K562 (cell line): ENCODE results near the gene DNAAF1. TPM values are rescaled to one million over a fixed set of nuclear protein-coding genes. Genes with fewer than 3 reads are reported as not detected.

Experiments
- ASH1L ChIP-seq: fragments of 450-650 bp; IDR thresholded peaks from 2 replicates; pipeline ENCODE4 v1.6.1; 2018; ENCODE audit warnings: borderline replicate concordance, mild to moderate bottlenecking, low read depth; ENCODE audit not compliant: partially characterized antibody
- EWSR1 ChIP-seq: fragments of 450-650 bp; IDR thresholded peaks from 2 replicates; pipeline ENCODE4 v1.6.1; 2018; ENCODE audit warnings: borderline replicate concordance, mild to moderate bottlenecking, low read depth, moderate library complexity; ENCODE audit not compliant: partially characterized antibody
- ILK ChIP-seq: fragments of 450-650 bp; IDR thresholded peaks from 2 replicates; pipeline ENCODE4 v1.6.1; 2016; ENCODE audit warnings: missing genetic modification characterization, low read depth, mild to moderate bottlenecking, missing compliant biosample characterization, moderate library complexity, borderline replicate concordance
- L3MBTL2 ChIP-seq: fragments of 450-650 bp; IDR thresholded peaks from 2 replicates; pipeline ENCODE4 v1.6.1; 2016; ENCODE audit warnings: mild to moderate bottlenecking, moderate library complexity
- MAFG ChIP-seq: fragments of 450-650 bp; conservative IDR thresholded peaks from 2 replicates; pipeline ENCODE4 v1.6.1; 2016; ENCODE audit warnings: missing genetic modification characterization, missing compliant biosample characterization
- PCBP2 ChIP-seq: fragments of 200-400 bp; formaldehyde crosslinking; IDR thresholded peaks from 2 replicates; pipeline ENCODE4 v1.6.1; 2018; ENCODE audit warnings: low read length, low read depth, mild to moderate bottlenecking, moderate library complexity; ENCODE audit not compliant: poor library complexity, severe bottlenecking
- POLR3G ChIP-seq: IDR thresholded peaks from 2 replicates; pipeline ENCODE4 v1.6.1; 2011; ENCODE audit not compliant: insufficient read length, insufficient replicate concordance; ENCODE audit errors: extremely low read depth
- RUNX1 ChIP-seq: sonication (generic); IDR thresholded peaks from 2 replicates; pipeline ENCODE4 v1.6.1; 2016; ENCODE audit warnings: antibody characterized with exemption, low read depth
- SAFB ChIP-seq: fragments of 200-400 bp; formaldehyde crosslinking; IDR thresholded peaks from 2 replicates; pipeline ENCODE4 v1.6.1; 2017; ENCODE audit warnings: low read depth, low read length, borderline replicate concordance
- TEAD1 ChIP-seq, 2 experiments: fragments of 450-650 bp in 1 of 2; sonication (generic) in 1 of 2; formaldehyde crosslinking; IDR thresholded peaks; 2 replicates each; pipeline versions ENCODE4 v1.4.0 to v1.8.0; 2020 to 2022; ENCODE audit warnings: mild to moderate bottlenecking in 2 of 2, missing genetic modification reagents in 1 of 2
- TFE3 ChIP-seq: fragments of 450-650 bp; formaldehyde crosslinking; IDR thresholded peaks from 2 replicates; pipeline ENCODE4 v1.4.0; 2020; ENCODE audit warnings: mild to moderate bottlenecking, mixed read lengths
- ZBTB2 ChIP-seq: fragments of 450-650 bp; IDR thresholded peaks from 2 replicates; pipeline ENCODE4 v1.6.1; 2016; ENCODE audit warnings: antibody characterized with exemption
- ZFP36 ChIP-seq: fragments of 150-350 bp; IDR thresholded peaks from 2 replicates; pipeline ENCODE4 v1.6.1; 2018; ENCODE audit warnings: low read length, low read depth; ENCODE audit not compliant: partially characterized antibody
- ZNF146 ChIP-seq: IDR thresholded peaks from one replicate; pipeline ENCODE4 v1.6.1; 2018; ENCODE audit warnings: missing compliant biosample characterization; ENCODE audit not compliant: unreplicated experiment
- ZNF282 ChIP-seq: sonication (generic); formaldehyde crosslinking; IDR thresholded peaks from 2 replicates; pipeline ENCODE4 v1.8.1; 2023; ENCODE audit warnings: missing genetic modification reagents
- ZNF445 ChIP-seq: fragments of 250-450 bp; sonication (Bioruptor Pico); IDR thresholded peaks from 2 replicates; pipeline ENCODE4 v1.4.0; 2020; ENCODE audit warnings: low read depth, mild to moderate bottlenecking, moderate library complexity
- polyA plus RNA-seq, 8 experiments: library from polyadenylated mRNA; depleted of rRNA in 4 of 8; stranded (reverse) in 5 of 8; unstranded in 3 of 8; fragments of >200 nt; fragmentation: Nextera tagmentation in 2 of 8; fragmentation: Illumina TruSeq in 1 of 8; extraction: Ambion mirVana in 2 of 8; extraction: Trizol in 1 of 8; gene quantifications; 2 replicates each; pipeline versions ENCODE4 v1.2.1 to v1.2.3, GENCODE V29; 2011 to 2014; ENCODE audit warnings: inconsistent platforms in 1 of 8, missing spikeins in 1 of 8
- total RNA-seq, 7 experiments: library from RNA; depleted of rRNA in 6 of 7; stranded (reverse); fragments of >200 nt in 6 of 7; fragmentation: Illumina TruSeq in 2 of 7; extraction: Trizol in 2 of 7; gene quantifications; 2 replicates each; pipeline versions ENCODE4 v1.2.1 to v1.2.3, GENCODE V29; 2011 to 2021; ENCODE audit warnings: low replicate concordance in 1 of 7
- TF ChIP-seq, protein P1 (sequence below): fragments of 250-450 bp; sonication (Bioruptor Pico); IDR thresholded peaks from 2 replicates; pipeline ENCODE4 v1.6.1; 2021; ENCODE audit warnings: mild to moderate bottlenecking
- TF ChIP-seq, protein P2 (sequence below): fragments of 450-650 bp; formaldehyde crosslinking; IDR thresholded peaks from 2 replicates; pipeline ENCODE4 v1.4.0; 2020; ENCODE audit warnings: mild to moderate bottlenecking, moderate library complexity
- TF ChIP-seq, protein P3 (sequence below), 2 experiments: IDR thresholded peaks in 1 of 2; conservative IDR thresholded peaks in 1 of 2; 2 replicates each; pipeline ENCODE4 v1.6.1; 2016; ENCODE audit warnings: low read depth in 2 of 2, mild to moderate bottlenecking in 1 of 2, missing compliant biosample characterization in 1 of 2, missing genetic modification characterization in 1 of 2, moderate library complexity in 1 of 2

Gene DNAAF1
- total and polyA plus RNA-seq, 9 of the 15 experiments (the other 6 are each of a cell fraction or from before 2014, with no cell fraction given): 0.01 TPM; not detected in 8

DNA sequence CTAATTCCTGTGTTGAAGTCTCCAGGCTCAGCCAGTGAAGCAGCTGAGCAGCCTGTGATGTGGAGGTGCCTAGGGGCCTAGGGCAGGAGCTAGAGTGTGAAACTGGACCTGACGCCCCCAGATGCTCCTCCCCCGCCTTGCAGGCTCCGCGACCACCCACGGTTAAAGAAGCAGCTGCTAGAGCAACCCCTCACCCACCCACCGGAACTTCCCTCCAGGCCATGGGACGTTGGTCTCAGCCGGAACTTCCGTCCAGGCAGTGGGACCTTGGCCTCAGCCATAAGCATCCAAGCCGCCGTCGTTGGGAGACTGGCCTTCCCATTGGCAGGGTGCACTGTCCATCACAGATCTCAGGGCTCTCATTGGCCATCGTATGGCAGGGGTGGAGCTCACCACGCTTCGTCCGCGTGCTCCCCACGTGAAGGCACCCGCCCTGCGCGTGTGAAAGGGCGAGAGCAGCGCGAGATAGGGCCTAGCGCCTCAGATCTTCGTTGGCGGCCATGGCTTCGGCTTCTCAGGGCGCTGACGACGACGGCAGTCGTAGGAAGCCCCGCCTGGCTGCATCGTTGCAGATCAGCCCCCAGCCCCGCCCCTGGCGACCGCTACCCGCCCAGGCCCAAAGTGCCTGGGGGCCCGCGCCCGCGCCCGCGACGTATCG is 45.8 kb downstream of the DNAAF1 start, which contains the start of gene ADAD2 (continued):
- TF ChIP-seq TFE3 (CRISPR knock-in tag) (no peak), MAFG (tag) (no peak), ZNF445 (CRISPR knock-in tag) (no peak), EWSR1 (no peak), POLR3G (no peak), ZBTB2 (no peak), ZNF282 (no peak), PCBP2 (no peak), ZNF146 (no peak), ILK (tag) (no peak), ASH1L (peak; percentile 78), L3MBTL2 (peak; percentile 75), TEAD1 (CRISPR knock-in tag; IDR thresholded peaks at IDR 0.05) (0 out of 4 replicates have a peak, but pooled peaks of 1 of the 2 experiments have one; percentile 16), RUNX1 (no peak), SAFB (no peak), ZFP36 (no peak)
- TF ChIP-seq, protein P1, sequence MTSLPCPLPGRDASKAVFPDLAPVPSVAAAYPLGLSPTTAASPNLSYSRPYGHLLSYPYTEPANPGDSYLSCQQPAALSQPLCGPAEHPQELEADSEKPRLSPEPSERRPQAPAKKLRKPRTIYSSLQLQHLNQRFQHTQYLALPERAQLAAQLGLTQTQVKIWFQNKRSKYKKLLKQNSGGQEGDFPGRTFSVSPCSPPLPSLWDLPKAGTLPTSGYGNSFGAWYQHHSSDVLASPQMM (CRISPR knock-in tag): no peak
- TF ChIP-seq, protein P2, sequence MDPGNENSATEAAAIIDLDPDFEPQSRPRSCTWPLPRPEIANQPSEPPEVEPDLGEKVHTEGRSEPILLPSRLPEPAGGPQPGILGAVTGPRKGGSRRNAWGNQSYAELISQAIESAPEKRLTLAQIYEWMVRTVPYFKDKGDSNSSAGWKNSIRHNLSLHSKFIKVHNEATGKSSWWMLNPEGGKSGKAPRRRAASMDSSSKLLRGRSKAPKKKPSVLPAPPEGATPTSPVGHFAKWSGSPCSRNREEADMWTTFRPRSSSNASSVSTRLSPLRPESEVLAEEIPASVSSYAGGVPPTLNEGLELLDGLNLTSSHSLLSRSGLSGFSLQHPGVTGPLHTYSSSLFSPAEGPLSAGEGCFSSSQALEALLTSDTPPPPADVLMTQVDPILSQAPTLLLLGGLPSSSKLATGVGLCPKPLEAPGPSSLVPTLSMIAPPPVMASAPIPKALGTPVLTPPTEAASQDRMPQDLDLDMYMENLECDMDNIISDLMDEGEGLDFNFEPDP (CRISPR knock-in tag): no peak
- TF ChIP-seq, protein P3, sequence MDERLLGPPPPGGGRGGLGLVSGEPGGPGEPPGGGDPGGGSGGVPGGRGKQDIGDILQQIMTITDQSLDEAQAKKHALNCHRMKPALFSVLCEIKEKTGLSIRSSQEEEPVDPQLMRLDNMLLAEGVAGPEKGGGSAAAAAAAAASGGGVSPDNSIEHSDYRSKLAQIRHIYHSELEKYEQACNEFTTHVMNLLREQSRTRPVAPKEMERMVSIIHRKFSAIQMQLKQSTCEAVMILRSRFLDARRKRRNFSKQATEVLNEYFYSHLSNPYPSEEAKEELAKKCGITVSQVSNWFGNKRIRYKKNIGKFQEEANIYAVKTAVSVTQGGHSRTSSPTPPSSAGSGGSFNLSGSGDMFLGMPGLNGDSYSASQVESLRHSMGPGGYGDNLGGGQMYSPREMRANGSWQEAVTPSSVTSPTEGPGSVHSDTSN (CRISPR knock-in tag; IDR thresholded peaks at IDR 0.05; ENCODE audit: low read depth): peak; percentile 78
- TF ChIP-seq, protein P3 (tag; conservative IDR thresholded peaks at IDR 0.05; ENCODE audit: low read depth): peak; percentile 76
